Measurements from ENCODE around the gene ULK4.
"Not testable (repeated sequence)": the region's sequence is repeated elsewhere in the genome, so short reads cannot be mapped to it uniquely, and the experiment has no call there.

Gene ULK4

DNA sequence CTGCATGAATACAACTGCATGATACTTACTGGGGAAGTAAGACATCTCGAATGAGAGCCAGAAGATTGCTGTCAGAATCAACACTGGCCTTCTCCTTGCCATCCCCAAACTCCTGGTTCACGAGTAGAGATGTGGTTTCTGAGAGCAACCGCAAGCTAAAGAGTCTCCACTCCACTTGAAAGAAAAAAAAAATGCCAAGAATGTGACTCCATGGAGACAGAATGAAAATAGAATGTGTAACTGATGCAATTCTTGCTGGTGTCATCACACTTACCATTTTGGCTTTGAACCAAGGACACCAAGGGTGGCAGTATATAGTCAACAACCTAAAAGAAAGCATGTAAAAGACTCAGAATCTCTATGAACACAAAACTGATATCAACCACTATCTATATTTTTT lies 280.4 kb downstream of the ULK4 start:
- no peak overlapping the region for H3K4me3 ChIP-seq (ENCODE audit: low read length)
- H3K4me1 ChIP-seq (ENCODE audit: insufficient read depth, low read length): peaks cover 12% of the 10 kb centered on the region
- no peaks in the 10 kb centered on the region for H3K36me3 ChIP-seq (ENCODE audit: insufficient read depth, low read length)
- H2AFZ ChIP-seq (ENCODE audit: low read depth, low read length): no peak overlapping the region
- no peaks in the 10 kb centered on the region for H3K9me3 ChIP-seq (ENCODE audit: low read length)
- H3K27me3 ChIP-seq (ENCODE audit: insufficient read depth, low read length): no peaks in the 10 kb centered on the region

GRCh38 chr3:41679374-41679773 lies 282.5 kb downstream of the ULK4 start:
- H3K4me1 ChIP-seq (ENCODE audit: insufficient read depth, low read length): peaks cover 12% of the 10 kb centered on the region
- H3K27me3 ChIP-seq (ENCODE audit: insufficient read depth, low read length): no peaks in the 10 kb centered on the region
- no peak overlapping the region for H2AFZ ChIP-seq (ENCODE audit: low read depth, low read length)
- no peak overlapping the region for H3K4me3 ChIP-seq (ENCODE audit: low read length)
- H3K9me3 ChIP-seq (ENCODE audit: low read length): no peaks in the 10 kb centered on the region
- H3K36me3 ChIP-seq (ENCODE audit: insufficient read depth, low read length): no peaks in the 10 kb centered on the region

GRCh38 chr3:41675102-41675501 lies 286.8 kb downstream of the ULK4 start:
- not testable (repeated sequence) for H3K36me3 ChIP-seq (ENCODE audit: insufficient read depth, low read length); H3K27me3 ChIP-seq (ENCODE audit: insufficient read depth, low read length); H3K4me1 ChIP-seq (ENCODE audit: insufficient read depth, low read length); H3K4me3 ChIP-seq (ENCODE audit: low read length); H3K9me3 ChIP-seq (ENCODE audit: low read length); H2AFZ ChIP-seq (ENCODE audit: low read depth, low read length)

DNA sequence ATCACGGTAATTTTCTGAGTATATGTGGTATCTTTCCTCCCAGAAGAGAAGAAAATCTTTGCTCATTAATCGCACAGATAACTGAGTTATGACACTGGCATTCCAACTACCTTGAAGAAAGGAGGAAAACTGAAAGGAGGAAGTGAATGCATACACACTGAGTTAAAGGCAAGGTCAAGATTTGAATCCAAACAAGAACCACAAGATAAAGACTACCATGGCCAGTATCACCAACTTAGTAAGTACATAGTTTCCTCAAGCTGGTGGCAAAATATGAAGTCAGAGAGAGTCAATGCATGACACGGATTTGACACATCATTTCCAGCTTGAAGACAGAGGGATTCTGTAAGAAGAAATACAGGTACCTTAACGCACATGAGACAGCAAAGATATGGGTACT lies 287.5 kb downstream of the ULK4 start:
- Histone ChIP-seq H3K36me3 (ENCODE audit: insufficient read depth, low read length) (no peaks in the 10 kb centered on the region), H3K4me1 (ENCODE audit: insufficient read depth, low read length) (no peaks in the 10 kb centered on the region), H3K9me3 (ENCODE audit: low read length) (no peaks in the 10 kb centered on the region), H3K4me3 (ENCODE audit: low read length) (no peak overlapping the region), H2AFZ (ENCODE audit: low read depth, low read length) (no peak overlapping the region), H3K27me3 (ENCODE audit: insufficient read depth, low read length) (no peaks in the 10 kb centered on the region)

DNA sequence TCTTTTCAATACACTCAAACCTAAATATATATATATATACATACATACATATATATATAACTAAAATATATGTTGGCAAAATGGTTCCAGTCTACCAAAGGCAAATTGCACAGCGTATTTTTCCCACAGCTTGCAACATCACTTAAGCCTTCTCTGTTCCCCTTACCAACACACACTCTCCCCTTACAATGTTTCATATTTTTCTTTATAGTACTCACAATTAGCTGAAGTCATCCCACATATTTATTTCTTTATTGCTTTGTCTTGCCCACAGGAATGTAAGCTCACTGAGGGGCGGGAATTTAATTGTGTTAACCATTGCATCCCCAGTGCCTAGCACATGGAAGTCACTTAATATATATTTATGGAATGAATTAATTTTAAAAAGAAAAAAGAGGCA lies 288.3 kb downstream of the ULK4 start:
- Histone ChIP-seq H2AFZ (ENCODE audit: low read depth, low read length) (no peak overlapping the region), H3K4me1 (ENCODE audit: insufficient read depth, low read length) (no peaks in the 10 kb centered on the region), H3K4me3 (ENCODE audit: low read length) (no peak overlapping the region), H3K36me3 (ENCODE audit: insufficient read depth, low read length) (no peaks in the 10 kb centered on the region), H3K27me3 (ENCODE audit: insufficient read depth, low read length) (no peaks in the 10 kb centered on the region), H3K9me3 (ENCODE audit: low read length) (no peaks in the 10 kb centered on the region)

GRCh38 chr3:41668379-41668778 lies 293.5 kb downstream of the ULK4 start:
- Histone ChIP-seq H2AFZ (ENCODE audit: low read depth, low read length) (no peak overlapping the region), H3K4me1 (ENCODE audit: insufficient read depth, low read length) (no peaks in the 10 kb centered on the region), H3K4me3 (ENCODE audit: low read length) (no peak overlapping the region)

DNA sequence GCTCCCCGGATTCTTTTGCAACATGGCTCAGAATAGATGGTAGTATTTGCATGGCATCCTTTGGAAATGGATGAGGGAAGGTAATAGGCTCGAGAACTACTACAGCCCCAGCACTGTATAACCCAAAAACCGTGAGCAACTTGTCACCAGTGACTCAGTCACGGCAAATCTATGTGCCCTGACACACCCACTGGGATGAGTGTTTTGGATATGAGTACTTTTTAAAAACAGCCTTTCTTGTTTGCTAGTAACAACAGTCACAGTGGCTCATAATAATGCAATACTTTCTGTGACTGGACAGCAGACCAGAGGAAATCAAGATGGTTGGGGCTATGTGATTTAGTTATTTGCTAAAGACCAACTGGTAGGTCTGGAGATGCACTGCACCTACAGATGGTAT lies 299.6 kb downstream of the ULK4 start:
- Histone ChIP-seq H3K27me3 (ENCODE audit: insufficient read depth, low read length) (no peaks in the 10 kb centered on the region), H3K4me3 (ENCODE audit: low read length) (no peak overlapping the region)

More at GRCh38 chr3:41668379-41668778, 293.5 kb downstream of the ULK4 start:
- Histone ChIP-seq H3K9me3 (ENCODE audit: low read length) (peaks cover 5% of the 10 kb centered on the region), H3K36me3 (ENCODE audit: insufficient read depth, low read length) (no peaks in the 10 kb centered on the region), H3K27me3 (ENCODE audit: insufficient read depth, low read length) (no peaks in the 10 kb centered on the region)

GRCh38 chr3:41661796-41662195 lies 300.1 kb downstream of the ULK4 start:
- Histone ChIP-seq H3K4me1 (ENCODE audit: insufficient read depth, low read length) (no peaks in the 10 kb centered on the region), H3K9me3 (ENCODE audit: low read length) (peaks cover 5% of the 10 kb centered on the region), H2AFZ (ENCODE audit: low read depth, low read length) (no peak overlapping the region), H3K36me3 (ENCODE audit: insufficient read depth, low read length) (no peaks in the 10 kb centered on the region), H3K27me3 (ENCODE audit: insufficient read depth, low read length) (no peaks in the 10 kb centered on the region), H3K4me3 (ENCODE audit: low read length) (no peak overlapping the region)

More for the DNA sequence above, 299.6 kb downstream of the ULK4 start:
- Histone ChIP-seq H3K4me1 (ENCODE audit: insufficient read depth, low read length) (no peaks in the 10 kb centered on the region), H3K9me3 (ENCODE audit: low read length) (peaks cover 5% of the 10 kb centered on the region), H3K36me3 (ENCODE audit: insufficient read depth, low read length) (no peaks in the 10 kb centered on the region), H2AFZ (ENCODE audit: low read depth, low read length) (no peak overlapping the region)

GRCh38 chr3:41660510-41660909 lies 301.4 kb downstream of the ULK4 start:
- no peak overlapping the region for H3K4me3 ChIP-seq (ENCODE audit: low read length)
- H3K4me1 ChIP-seq (ENCODE audit: insufficient read depth, low read length): no peaks in the 10 kb centered on the region
- H2AFZ ChIP-seq (ENCODE audit: low read depth, low read length): no peak overlapping the region
- H3K36me3 ChIP-seq (ENCODE audit: insufficient read depth, low read length): no peaks in the 10 kb centered on the region
- H3K9me3 ChIP-seq (ENCODE audit: low read length): peaks cover 5% of the 10 kb centered on the region
- no peaks in the 10 kb centered on the region for H3K27me3 ChIP-seq (ENCODE audit: insufficient read depth, low read length)

DNA sequence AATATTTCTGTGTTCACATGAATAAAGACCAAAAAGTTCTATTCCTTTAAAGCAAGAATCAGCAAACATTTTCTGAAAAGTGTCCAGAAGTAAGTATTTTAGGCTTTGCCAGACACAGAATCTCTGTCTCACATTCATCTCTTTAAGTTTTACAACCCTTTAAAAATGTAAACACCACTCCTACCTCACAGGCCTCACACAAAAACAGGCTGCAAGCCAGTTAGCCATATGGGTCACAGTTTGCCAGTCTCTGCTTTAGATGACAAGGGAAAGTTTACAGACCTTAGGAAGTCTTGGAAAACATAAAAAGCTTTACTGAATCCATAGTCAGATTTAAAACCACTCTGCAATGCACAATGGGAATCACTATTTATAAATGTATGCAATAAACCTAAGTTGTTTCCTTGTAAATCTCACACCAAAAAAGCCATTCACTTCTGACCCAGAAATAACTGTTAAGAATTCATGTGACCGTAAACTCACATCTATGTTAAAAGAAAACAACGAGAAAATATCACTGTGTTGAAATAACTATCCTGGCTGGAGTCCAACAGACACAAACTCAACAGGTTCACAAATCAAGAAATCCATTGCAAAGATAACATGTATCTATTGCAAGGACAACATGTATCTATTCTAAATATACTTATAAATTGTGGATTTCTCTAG lies 308.2 kb downstream of the ULK4 start:
- no peaks in the 10 kb centered on the region for H3K4me1 ChIP-seq (ENCODE audit: insufficient read depth, low read length)
- H3K27me3 ChIP-seq (ENCODE audit: insufficient read depth, low read length): no peaks in the 10 kb centered on the region
- no peak overlapping the region for H2AFZ ChIP-seq (ENCODE audit: low read depth, low read length)
- H3K9me3 ChIP-seq (ENCODE audit: low read length): peaks cover 3% of the 10 kb centered on the region
- H3K36me3 ChIP-seq (ENCODE audit: insufficient read depth, low read length): no peaks in the 10 kb centered on the region
- H3K4me3 ChIP-seq (ENCODE audit: low read length): no peak overlapping the region

DNA sequence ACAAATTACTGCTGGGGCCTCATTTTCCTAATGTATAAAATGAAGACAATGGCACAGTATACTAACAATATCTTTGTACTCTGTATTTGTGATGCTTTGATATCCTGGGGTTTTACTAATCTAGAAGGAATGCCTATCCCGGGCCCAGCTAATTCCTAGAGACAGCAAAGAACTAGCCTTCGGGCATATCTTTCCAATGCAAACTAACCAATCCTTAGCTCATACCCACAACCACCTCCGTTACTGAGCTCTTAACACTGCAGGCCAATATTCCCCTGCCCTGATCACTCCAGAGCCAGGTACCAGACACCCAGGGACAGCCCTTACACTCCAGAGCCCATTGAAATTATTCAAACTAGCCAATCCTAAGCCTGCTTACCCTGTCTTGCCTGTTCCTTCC lies 309.0 kb downstream of the ULK4 start:
- no peak overlapping the region for H2AFZ ChIP-seq (ENCODE audit: low read depth, low read length)
- H3K36me3 ChIP-seq (ENCODE audit: insufficient read depth, low read length): no peaks in the 10 kb centered on the region
- no peak overlapping the region for H3K4me3 ChIP-seq (ENCODE audit: low read length)
- no peaks in the 10 kb centered on the region for H3K27me3 ChIP-seq (ENCODE audit: insufficient read depth, low read length)
- H3K4me1 ChIP-seq (ENCODE audit: insufficient read depth, low read length): no peaks in the 10 kb centered on the region
- peaks cover 5% of the 10 kb centered on the region for H3K9me3 ChIP-seq (ENCODE audit: low read length)

DNA sequence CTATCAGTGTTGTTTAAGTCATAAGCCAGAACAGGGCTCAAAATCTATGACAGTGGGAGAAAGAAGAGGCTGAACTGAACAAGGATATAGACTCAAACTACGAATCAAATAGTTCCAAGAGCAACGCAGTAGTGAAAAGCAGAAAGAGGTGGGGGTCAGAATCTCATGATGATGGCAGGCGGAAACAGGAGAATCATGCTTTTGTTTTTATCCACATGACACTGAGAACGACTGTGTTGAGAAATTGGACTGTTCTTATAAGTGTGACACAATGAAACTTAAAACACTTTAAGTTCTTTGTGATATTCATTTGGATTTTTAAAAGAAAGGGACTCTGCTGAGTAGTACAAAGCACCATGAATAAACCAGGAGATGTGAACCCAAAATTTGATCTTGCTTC lies 309.4 kb downstream of the ULK4 start:
- no peak overlapping the region for H3K4me3 ChIP-seq (ENCODE audit: low read length)
- H2AFZ ChIP-seq (ENCODE audit: low read depth, low read length): no peak overlapping the region
- H3K9me3 ChIP-seq (ENCODE audit: low read length): peaks cover 5% of the 10 kb centered on the region
- H3K27me3 ChIP-seq (ENCODE audit: insufficient read depth, low read length): no peaks in the 10 kb centered on the region
- no peaks in the 10 kb centered on the region for H3K4me1 ChIP-seq (ENCODE audit: insufficient read depth, low read length)
- H3K36me3 ChIP-seq (ENCODE audit: insufficient read depth, low read length): no peaks in the 10 kb centered on the region

DNA sequence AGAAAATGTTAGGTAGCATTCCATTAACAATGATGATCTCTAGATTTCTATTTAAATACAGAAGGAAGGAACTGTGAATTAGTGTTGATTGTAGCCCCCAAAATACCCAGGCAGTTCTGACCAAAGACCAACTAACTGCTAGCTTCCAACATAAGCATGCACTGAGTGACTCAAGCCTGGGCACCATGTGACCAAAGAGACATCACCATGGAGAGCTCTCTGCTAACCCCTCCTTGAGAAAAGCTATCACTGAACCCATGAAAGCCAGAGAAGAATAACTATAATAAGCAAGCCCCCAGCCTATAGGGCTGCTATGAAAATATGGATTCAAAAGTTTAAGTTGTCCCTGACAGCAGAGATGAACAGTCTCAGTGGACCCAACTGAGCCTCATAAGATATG lies 310.2 kb downstream of the ULK4 start:
- Histone ChIP-seq H2AFZ (ENCODE audit: low read depth, low read length) (no peak overlapping the region), H3K9me3 (ENCODE audit: low read length) (peaks cover 5% of the 10 kb centered on the region), H3K36me3 (ENCODE audit: insufficient read depth, low read length) (no peaks in the 10 kb centered on the region), H3K4me3 (ENCODE audit: low read length) (no peak overlapping the region), H3K27me3 (ENCODE audit: insufficient read depth, low read length) (no peaks in the 10 kb centered on the region), H3K4me1 (ENCODE audit: insufficient read depth, low read length) (no peaks in the 10 kb centered on the region)

- Histone ChIP-seq H3K4me1 (ENCODE audit: insufficient read depth, low read length) (no peaks in the 10 kb centered on the region), H2AFZ (ENCODE audit: low read depth, low read length) (no peak overlapping the region), H3K9me3 (ENCODE audit: low read length) (peaks cover 5% of the 10 kb centered on the region), H3K36me3 (ENCODE audit: insufficient read depth, low read length) (no peaks in the 10 kb centered on the region), H3K4me3 (ENCODE audit: low read length) (no peak overlapping the region), H3K27me3 (ENCODE audit: insufficient read depth, low read length) (no peaks in the 10 kb centered on the region)
Observed at GRCh38 chr3:41650406-41650805, 311.5 kb downstream of the ULK4 start.
